ENCODE data around the gene GSTM1. TPM values are rescaled to one million over a fixed set of nuclear protein-coding genes. Genes with fewer than 3 reads are reported as not detected.

The GSTM1 gene
- total RNA-seq, 2 donors from 2014 or later, result not detected

DNA sequence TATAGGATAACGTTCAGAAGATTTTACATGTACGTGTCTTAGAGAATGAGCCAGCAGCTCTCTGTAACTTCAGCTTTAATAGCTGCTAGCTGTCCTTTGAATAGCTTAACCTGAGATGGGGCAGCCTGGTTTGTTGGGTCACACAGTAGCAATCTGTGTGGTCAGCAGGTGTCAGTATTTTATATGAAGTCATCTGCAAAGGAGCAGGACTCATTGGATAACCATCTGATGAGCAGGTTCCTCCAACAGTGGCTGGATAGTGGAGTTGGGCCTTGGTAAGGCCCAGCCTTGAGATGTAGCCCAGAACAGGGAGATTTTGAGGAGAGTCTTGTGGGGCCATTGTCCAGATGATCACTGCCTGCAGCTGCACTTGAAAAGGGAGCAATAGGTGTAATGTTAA lies 30.9 kb downstream of the GSTM1 start:
- ATAC-seq, result peak; percentile 94
- no peak for DNase-seq

DNA sequence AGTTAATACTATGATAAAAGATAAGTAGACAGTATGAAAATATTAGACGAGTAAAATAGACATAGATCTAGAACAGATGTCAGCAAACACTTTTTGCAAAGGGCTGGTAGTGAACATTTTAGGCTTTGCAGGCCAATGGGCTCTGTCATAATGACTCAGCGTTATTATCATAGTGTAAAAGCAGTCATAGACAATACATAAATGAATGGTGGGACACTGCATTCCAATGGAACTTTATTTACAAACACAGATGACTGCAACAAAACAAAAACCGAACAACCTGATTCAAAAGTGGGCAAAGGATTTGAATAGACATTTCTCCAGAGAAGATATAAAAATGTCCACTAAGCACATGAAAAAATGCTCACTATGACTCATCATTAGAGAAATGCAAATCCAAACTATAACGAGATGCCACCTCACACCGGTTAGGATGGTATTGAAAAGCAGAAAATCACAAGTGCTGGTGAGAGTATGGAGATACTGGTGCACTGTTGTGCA lies 31.8 kb downstream of the GSTM1 start:
- DNase-seq (no peak), ATAC-seq (no peak)
- intact Hi-C loops (cut with DNase I, micrococcal nuclease), result no loop called here

More for the DNA sequence above, 30.9 kb downstream of the GSTM1 start:
- intact Hi-C loops (cut with DNase I, micrococcal nuclease), result no loop called here

DNA sequence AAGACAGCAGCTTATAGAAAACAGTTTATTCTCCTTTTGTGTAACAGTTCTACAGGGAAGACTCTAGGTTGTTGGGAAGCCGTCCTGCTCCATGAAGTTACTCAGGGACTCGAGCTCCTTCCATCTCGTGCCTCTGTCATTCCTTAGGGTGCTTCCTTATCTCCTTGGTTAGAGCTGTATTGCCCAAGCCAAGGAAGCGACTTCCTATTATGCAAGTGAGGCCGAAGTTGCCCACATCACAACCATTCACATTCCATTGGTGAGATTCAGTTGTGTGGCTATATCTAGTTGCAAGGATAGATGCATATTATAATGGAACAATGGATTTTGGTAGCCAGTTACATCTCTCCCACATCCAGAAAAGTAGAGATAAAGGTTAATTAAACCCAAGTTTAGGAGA lies 33.4 kb downstream of the GSTM1 start:
- ATAC-seq (no peak), DNase-seq (no peak)

DNA sequence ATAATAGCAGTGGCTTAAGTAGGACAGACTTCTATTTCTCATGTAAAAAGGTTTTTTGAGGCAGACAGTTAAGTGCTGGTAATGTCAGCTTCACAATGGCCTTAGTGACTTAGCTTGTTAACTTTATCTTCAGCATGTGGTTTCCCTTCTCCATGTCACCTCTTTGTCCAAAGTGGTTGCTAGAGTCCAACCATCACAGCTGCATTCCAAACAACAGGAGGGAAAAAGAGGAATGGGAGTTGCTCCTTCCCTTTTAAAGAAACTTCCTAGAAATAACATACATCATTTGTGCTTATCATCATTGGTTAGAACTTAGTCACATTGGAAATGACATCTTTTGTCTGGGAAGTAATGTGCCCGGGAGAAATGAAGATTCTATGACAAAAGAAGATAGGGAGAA lies 34.4 kb downstream of the GSTM1 start:
- intact Hi-C loops (cut with DNase I, micrococcal nuclease), result no loop called here
- DNase-seq (no peak), ATAC-seq (no peak)

More for the DNA sequence above, 33.4 kb downstream of the GSTM1 start:
- intact Hi-C loops (cut with DNase I, micrococcal nuclease), result no loop called here

DNA sequence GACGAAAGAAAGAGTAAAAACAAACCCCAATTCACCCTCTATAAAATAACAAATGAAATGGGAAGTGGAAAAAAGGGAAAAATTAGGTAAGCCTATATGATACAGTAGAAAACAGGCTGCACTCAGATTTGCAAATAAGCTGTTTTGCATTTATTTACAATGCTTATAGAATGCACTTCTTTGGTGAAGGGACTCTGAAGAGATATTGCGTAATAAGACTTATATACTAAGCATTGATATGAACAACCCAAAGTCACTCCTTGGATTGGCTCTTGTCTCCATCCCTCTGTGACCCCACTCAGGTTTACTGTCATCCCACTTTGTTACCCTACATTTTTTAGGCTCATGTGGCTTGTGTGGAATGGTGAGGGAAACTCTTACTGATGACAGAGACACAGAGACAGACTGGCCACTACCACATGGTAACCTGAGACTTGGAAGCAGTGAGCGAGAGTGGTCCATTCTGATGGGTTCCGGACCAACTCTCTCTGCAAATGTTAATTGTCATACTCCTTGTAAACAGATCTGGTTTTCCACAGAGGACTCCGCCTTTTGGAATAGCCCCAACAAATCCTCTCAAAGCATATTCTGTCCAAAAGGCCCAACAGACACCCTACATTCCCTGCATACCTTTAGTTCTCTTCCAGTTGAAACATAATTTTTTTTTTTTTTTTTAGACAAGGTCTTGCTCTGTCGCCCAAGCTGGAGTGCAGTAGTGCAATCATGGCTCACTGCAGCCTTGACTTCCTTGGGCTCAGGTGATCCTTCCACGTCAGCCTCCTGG lies 35.5 kb downstream of the GSTM1 start:
- no peak for DNase-seq
- ATAC-seq, result no peak
- intact Hi-C loops (cut with DNase I, micrococcal nuclease), result no loop called here

DNA sequence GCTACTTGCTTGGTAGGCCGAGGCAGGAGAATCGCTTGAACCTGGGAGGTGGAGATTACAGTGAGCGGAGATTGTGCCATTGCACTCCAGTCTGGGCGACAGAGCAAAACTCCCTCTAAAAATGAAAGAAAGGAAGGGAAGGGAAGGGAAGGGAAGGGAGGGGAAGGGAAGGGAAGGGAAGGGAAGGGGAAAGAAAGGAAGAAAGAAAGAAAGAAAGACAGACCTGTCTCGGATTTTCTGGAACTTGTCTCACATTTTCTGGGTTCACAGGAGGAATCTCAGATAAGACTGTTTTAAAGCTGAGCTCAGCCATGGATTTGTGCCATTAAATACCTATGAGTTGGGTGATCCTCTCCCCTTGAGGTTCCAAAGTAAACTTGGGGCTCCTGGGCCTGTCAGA lies 37.3 kb downstream of the GSTM1 start:
- intact Hi-C loops (cut with DNase I, micrococcal nuclease), result no loop called here

DNA sequence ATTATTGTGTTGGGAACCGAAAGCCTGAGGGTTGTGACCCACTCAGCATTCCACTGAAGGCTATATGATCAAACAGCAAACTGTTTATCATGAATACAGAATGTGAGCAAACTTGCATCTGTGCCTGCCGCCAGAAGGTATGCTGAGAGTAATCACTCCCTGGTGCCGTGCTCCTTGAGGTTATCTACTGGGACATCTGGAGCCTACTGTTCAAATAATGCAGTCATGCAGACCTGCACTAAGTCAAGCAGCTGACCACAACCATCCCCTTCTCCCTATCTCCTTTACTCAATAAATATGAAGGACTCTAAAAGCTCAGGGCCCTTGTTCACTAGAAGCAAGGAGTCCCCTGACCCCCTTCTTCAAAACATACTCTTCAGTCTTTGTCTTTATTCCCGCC lies 37.9 kb downstream of the GSTM1 start:
- intact Hi-C loops (cut with DNase I, micrococcal nuclease), result no loop called here
- no peak for ATAC-seq
- no peak for DNase-seq

More for the DNA sequence above, 37.3 kb downstream of the GSTM1 start:
- DNase-seq (no peak), ATAC-seq (no peak)

DNA sequence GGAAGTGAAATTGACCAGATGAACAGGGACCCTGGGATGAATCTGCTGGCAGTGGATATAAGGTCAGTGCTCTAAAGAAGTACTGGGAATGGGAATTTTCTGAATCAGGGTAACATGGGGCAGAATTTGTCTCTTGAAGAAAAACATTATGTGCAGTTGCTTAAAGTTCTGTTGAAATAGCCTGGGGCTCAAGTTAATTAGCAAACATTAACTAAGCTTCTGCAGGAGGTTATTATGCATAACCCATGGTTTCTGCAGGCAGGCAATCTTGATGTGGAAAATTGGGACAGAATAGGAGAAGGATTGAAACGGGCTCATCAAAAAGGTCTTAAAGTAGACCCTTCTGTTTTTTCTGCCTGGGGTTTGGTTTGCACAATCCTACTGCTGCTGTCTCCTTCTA lies 38.4 kb downstream of the GSTM1 start:
- DNase-seq (no peak), ATAC-seq (no peak)
- intact Hi-C loops (cut with DNase I, micrococcal nuclease), result no loop called here

DNA sequence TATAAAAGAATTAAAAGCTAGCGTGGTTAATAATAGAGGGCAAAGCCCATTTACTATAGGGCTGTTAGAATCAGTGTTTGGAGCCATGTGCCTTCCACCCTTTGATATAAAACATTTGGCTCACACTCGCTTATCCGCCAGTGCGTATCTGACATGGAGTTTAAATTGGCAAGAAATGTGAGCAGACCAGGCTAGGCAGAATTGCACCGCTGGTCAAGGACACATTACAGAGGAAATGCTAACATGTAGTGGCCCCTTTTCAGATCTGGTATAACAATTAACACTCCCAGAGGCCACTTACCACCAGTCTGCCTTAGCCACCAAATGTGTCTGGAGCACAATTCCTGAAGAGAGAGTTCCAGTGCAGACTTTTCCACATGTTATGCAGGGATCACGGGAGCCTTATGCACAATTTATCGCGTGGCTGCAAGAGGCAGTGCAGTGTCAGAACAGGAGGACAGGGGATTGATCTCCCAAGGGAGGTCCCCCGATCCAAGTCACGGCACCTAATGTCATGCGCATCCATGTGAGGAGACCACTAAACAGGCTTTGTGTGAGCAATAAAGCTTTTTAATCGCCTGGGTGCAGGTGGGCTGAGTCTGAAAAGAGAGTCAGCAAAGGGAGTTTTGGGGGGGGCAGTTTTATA lies 39.2 kb downstream of the GSTM1 start:
- no peak for ATAC-seq
- intact Hi-C loops (cut with DNase I, micrococcal nuclease), result no loop called here
- no peak for DNase-seq

DNA sequence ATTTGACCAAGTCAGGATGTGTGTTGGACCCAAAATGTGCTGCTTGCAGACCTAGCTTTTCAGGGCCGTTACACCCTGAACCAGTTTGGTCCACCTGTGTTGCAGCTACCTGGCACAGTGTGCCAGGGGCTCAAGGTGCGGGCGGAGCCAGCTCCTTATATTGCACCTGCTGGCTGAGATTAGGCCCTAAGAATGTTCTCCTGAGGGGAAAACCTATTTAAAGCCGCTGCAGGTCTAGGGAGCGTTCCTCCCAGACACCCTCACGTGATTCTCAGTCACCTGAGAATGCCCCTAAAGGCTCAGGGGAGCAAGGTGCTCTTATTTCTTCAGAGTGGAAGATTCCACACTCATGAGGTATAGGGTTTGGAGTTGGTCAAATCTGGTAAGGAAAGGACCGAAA lies 41.3 kb downstream of the GSTM1 start:
- ATAC-seq (peak; percentile 64), DNase-seq (no peak)
- intact Hi-C loops (cut with DNase I, micrococcal nuclease), result no loop called here

DNA sequence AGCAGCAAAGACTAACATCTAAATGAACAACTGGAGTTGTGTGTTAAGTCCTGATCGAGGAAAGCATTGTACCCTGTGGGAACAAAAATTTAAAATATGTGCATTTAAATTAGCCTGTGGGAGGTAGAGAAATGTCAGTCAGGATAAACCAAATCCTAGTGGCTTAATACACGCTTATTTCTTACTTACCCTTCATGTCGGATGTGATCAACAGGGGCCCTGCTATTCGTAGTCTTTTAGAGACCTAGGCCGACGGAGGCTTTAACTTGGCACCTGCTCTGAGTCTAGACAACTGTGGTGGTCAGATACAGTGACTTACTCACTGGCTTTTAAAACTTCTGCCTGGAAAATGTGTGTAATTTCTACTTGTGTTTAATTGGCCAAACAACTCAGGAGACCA lies 43.0 kb downstream of the GSTM1 start:
- intact Hi-C loops (cut with DNase I, micrococcal nuclease), result no loop called here
- DNase-seq (no peak), ATAC-seq (no peak)

DNA sequence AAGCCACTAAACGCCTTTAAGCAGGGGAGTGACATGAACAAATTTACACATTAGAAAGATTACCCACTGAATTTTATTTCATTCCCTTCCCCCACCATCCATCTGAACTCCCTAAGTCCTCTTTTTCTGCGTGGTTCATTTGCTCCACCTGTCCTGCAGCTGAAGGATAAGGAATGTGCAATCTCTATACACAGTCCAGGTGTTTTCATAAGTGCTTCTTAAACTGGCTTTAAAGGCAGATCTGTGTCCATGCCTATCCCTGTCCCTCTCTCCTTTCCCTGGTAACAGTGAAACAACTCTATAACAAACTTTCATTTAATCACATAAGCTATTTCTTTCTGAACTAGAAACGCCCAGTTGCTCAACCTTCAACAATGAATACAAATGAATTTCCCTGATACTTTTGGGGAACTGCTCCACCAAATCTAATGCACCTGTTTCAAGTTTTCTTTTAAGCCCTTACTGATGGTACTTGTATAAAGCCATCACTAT lies 44.8 kb downstream of the GSTM1 start:
- DNase-seq (no peak), ATAC-seq (peak; percentile 47)
- intact Hi-C loops (cut with DNase I, micrococcal nuclease), result no loop called here

DNA sequence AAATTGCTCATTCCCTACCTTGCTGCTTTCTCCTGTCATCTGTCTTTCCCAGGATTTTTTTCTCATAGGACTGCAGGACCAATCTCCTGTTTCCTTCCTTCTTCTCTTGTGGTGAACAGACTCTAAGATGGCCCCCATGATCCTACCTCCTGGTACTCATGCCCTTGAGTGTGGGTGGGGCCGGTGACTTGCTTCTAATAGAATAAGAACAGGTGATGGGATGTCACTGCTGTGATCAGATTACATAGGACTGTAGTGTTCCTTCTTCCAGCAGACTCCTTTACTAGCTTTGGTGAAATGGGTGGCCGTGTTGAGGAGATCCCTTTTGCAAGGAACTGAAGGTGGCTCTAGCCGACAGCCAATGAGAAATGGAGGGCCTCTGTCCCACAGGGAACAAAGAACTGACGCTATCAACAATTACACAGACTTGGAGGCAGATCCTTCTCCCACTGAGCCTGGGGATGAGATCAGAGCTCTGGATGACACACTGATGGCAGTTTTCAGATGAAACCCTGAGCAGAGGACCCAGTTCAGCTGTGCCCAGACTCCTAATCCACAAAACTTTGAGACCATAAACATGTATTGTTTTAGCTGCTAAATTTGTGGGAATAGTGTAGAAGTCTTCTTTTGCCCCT lies 45.7 kb downstream of the GSTM1 start:
- DNase-seq, result no peak
- intact Hi-C loops (cut with DNase I, micrococcal nuclease), result no loop called here
- no peak for ATAC-seq

DNA sequence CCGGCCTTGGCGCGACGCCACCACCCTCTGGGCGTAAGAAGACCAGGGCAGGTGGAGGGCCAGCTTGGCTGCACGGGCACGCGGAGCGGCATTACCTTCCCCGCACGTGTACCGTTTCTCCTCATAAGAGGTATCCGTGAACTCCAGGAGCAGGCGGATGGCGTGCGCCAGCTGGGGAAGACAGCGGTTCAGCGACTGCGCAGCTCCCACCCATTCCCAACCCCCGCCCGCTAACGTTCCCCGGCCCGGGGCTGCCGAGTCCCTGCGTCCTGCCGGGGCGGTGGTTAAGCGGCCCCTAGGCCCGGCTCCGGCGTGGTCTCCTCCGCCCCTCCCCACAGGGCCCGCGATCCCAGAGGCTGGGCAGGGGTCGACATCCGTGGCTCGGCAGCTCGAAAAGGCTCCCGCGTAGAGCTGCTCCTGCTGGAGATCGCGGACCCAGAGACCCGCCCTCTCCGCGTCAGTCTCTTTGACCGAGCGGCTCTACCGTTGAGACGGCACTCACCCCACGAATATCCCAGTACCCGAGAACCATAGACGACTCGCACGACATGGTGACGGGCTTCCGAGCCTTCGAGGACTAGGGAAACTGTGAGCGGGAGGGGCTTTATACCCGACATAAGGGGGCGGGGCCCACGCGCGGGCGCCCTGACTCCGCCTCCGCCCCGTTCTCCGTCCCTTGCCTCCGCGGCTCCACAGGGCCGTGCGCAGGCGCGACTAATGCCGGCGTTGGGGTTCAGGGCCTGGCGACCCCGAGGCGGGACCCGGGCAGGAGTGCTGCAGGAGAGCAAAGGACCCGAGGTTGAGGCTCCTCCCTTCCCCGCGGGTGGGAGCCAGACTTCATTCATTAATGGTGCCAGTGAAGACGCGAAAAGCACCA lies 52.4 kb downstream of the GSTM1 start:
- peak; percentile 65 to 81 for DNase-seq
- ATAC-seq, result peak; percentile 96
- intact Hi-C loops (cut with DNase I, micrococcal nuclease), result no loop called here

DNA sequence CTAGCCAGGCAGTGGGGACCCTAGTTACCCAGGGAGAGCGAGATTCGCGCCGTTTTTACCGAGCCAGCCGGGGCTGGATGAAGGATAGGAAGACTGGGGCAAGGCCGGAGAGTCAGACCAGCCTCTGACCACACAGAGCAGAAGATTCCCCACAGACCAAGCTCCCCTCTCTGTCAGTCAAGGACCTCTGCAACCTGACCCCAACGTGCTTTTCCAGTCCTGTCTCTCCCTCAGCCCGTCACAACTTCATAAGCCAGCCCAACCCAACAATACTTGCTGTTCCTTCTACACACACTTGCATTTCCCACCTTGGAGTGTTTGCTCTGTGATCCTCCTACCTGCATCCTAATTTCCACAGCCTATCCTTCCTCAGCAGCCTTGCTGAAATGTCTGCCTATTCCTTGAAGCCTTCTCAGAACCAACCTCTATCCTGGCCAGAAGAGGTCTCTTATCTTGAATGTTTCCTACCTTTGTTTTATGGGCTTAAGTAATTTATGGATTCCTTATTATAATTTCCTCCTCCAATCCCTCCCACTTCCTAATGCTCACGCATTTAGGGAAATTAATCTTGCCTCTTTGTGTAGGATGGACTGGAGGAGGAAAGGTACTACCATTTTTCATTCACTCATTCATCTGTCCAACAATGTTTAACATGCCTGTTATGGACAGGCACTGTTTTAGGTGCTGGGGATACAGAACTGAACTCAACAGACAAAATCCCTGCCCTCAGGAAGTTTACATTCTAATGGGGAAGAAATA lies 53.2 kb downstream of the GSTM1 start, which contains the start of gene GSTM3:
Gene GSTM3 (minus strand): TSS at position 424 of the 759 bp plus-strand sequence. CDS start 751 bp downstream, outside the sequence.
- no peak for DNase-seq
- ATAC-seq, result peak; percentile 18
- intact Hi-C loops (cut with DNase I, micrococcal nuclease), result no loop called here
